ENCODE results near the gene DNAJC11. TPM values are rescaled to one million over a fixed set of nuclear protein-coding genes. Genes with fewer than 3 reads are reported as not detected.
"Not testable (repeated sequence)": the region's sequence is repeated elsewhere in the genome, so short reads cannot be mapped to it uniquely, and the experiment has no call there.

DNAJC11 gene
- 10 to 100 TPM; 54.0 to 77.7 (median 67.1) TPM for polyA plus RNA-seq (ENCODE audit: insufficient read length in 4 of 4)

- DNase-seq (ENCODE audit: low read depth in 4 of 4, low spot score in 2 of 4), result peak in 3 of 4 donors; percentile 68 to 84 (median 76)
Observed at GRCh38 chr1:6701437-6702153, at the start of gene DNAJC11. TSS of gene DNAJC11 (minus strand) at chr1:6701816. CDS start at chr1:6701800, 16 bp downstream.

GRCh38 chr1:6750490-6750889, 48.9 kb upstream of the DNAJC11 start:
- no peak for DNase-seq (ENCODE audit: low read depth in 4 of 4, low spot score in 2 of 4)

GRCh38 chr1:6747674-6748073, 46.1 kb upstream of the DNAJC11 start:
- no peak for DNase-seq (ENCODE audit: low read depth in 4 of 4, low spot score in 2 of 4)

GRCh38 chr1:6745073-6745472, 43.5 kb upstream of the DNAJC11 start:
- no peak for DNase-seq (ENCODE audit: low read depth in 4 of 4, low spot score in 2 of 4)

GRCh38 chr1:6743189-6744101, 41.8 kb upstream of the DNAJC11 start:
- no peak for DNase-seq (ENCODE audit: low read depth in 4 of 4, low spot score in 2 of 4)

GRCh38 chr1:6742676-6743188, 41.1 kb upstream of the DNAJC11 start:
- not testable (repeated sequence) for DNase-seq (ENCODE audit: low read depth in 4 of 4, low spot score in 2 of 4)

- DNase-seq (ENCODE audit: low read depth in 4 of 4, low spot score in 2 of 4), result no peak
Observed at GRCh38 chr1:6738987-6739676, 37.5 kb upstream of the DNAJC11 start.

GRCh38 chr1:6732942-6733341, 31.3 kb upstream of the DNAJC11 start:
- DNase-seq (ENCODE audit: low read depth in 4 of 4, low spot score in 2 of 4), result no peak

- no peak for DNase-seq (ENCODE audit: low read depth in 4 of 4, low spot score in 2 of 4)
Observed at GRCh38 chr1:6731905-6732304, 30.3 kb upstream of the DNAJC11 start.

- no peak for DNase-seq (ENCODE audit: low read depth in 4 of 4, low spot score in 2 of 4)
Observed at GRCh38 chr1:6730880-6731279, 29.3 kb upstream of the DNAJC11 start.

- DNase-seq (ENCODE audit: low read depth in 4 of 4, low spot score in 2 of 4), result no peak
Observed at GRCh38 chr1:6730473-6730872, 28.9 kb upstream of the DNAJC11 start.

- DNase-seq (ENCODE audit: low read depth in 4 of 4, low spot score in 2 of 4), result peak in 1 of 4 donors; percentile 44
Observed at GRCh38 chr1:6727535-6727934, 25.9 kb upstream of the DNAJC11 start.

GRCh38 chr1:6726253-6726652, 24.6 kb upstream of the DNAJC11 start:
- DNase-seq (ENCODE audit: low read depth in 4 of 4, low spot score in 2 of 4), result no peak

GRCh38 chr1:6724517-6725141, 23.0 kb upstream of the DNAJC11 start:
- DNase-seq (ENCODE audit: low read depth in 4 of 4, low spot score in 2 of 4), result no peak

- DNase-seq (ENCODE audit: low read depth in 4 of 4, low spot score in 2 of 4), result peak in 1 of 4 donors; percentile 35
Observed at GRCh38 chr1:6723621-6724428, 22.2 kb upstream of the DNAJC11 start.

- DNase-seq (ENCODE audit: low read depth in 4 of 4, low spot score in 2 of 4), result no peak
Observed at GRCh38 chr1:6711174-6711573, 9.6 kb upstream of the DNAJC11 start.

GRCh38 chr1:6704746-6705145, 3.1 kb upstream of the DNAJC11 start:
- DNase-seq (ENCODE audit: low read depth in 4 of 4, low spot score in 2 of 4), result no peak

GRCh38 chr1:6703016-6703415, 1.4 kb upstream of the DNAJC11 start:
- DNase-seq (ENCODE audit: low read depth in 4 of 4, low spot score in 2 of 4), result no peak

GRCh38 chr1:6700853-6701436, 671 bp downstream of the DNAJC11 start:
- no peak for DNase-seq (ENCODE audit: low read depth in 4 of 4, low spot score in 2 of 4)

Data from left renal cortex interstitium (tissue), 4 donors.